ENCODE data around the gene PLP2.

DNA sequence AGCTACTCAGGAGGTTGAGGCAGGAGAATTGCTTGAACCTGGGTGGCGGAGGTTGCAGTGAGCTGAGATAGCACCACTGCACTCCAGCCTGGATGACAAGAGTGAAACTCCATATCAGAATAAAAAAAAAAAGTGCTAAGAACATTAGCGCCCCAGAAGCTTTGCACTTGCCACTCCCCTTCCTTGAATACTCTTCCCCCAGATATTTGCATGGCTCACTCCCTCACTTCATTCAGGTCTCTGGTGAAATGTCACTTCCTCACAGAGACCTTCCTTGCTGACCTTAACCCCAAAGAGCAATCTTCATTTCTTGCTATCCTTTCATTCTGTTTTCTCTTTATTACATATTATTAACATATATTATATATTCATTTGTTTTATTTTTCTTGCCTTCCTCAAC, 50.2 kb downstream of the PLP2 start:
- TF ChIP-seq, protein P1, sequence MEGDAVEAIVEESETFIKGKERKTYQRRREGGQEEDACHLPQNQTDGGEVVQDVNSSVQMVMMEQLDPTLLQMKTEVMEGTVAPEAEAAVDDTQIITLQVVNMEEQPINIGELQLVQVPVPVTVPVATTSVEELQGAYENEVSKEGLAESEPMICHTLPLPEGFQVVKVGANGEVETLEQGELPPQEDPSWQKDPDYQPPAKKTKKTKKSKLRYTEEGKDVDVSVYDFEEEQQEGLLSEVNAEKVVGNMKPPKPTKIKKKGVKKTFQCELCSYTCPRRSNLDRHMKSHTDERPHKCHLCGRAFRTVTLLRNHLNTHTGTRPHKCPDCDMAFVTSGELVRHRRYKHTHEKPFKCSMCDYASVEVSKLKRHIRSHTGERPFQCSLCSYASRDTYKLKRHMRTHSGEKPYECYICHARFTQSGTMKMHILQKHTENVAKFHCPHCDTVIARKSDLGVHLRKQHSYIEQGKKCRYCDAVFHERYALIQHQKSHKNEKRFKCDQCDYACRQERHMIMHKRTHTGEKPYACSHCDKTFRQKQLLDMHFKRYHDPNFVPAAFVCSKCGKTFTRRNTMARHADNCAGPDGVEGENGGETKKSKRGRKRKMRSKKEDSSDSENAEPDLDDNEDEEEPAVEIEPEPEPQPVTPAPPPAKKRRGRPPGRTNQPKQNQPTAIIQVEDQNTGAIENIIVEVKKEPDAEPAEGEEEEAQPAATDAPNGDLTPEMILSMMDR (IDR thresholded peaks at IDR 0.05) = no peak
- TF ChIP-seq POLR2A (IDR thresholded peaks at IDR 0.05) = no peak

All from thyroid gland (tissue), 4 donors.